Glutamatergic neuron (in vitro differentiated cells): ENCODE results near the gene RBBP7. TPM values are rescaled to one million over a fixed set of nuclear protein-coding genes. Genes with fewer than 3 reads are reported as not detected.
A peak's percentile ranks its signal among the peaks of the same experiment; 100 is the strongest.

Source experiments
- DNase-seq: peaks from one replicate; pipeline ENCODE4 v3.0.0; 2022
- H3K27ac Mint-ChIP-seq: one replicate; pipeline ENCODE4 v1.8.0; 2020; ENCODE audit warnings: mild to moderate bottlenecking, mixed read lengths, inconsistent platforms; ENCODE audit not compliant: unreplicated experiment
- H3K27me3 Mint-ChIP-seq: one replicate; pipeline ENCODE4 v1.8.0; 2020; ENCODE audit warnings: mild to moderate bottlenecking, moderate library complexity, mixed read lengths, inconsistent platforms; ENCODE audit not compliant: unreplicated experiment
- H3K36me3 Mint-ChIP-seq: one replicate; pipeline ENCODE4 v1.8.0; 2020; ENCODE audit warnings: mild to moderate bottlenecking, mixed read lengths, inconsistent platforms; ENCODE audit not compliant: unreplicated experiment
- H3K4me1 Mint-ChIP-seq: one replicate; pipeline ENCODE4 v1.8.0; 2020; ENCODE audit warnings: mild to moderate bottlenecking, low read depth, mixed read lengths, inconsistent platforms; ENCODE audit not compliant: unreplicated experiment
- H3K4me3 Mint-ChIP-seq: one replicate; pipeline ENCODE4 v1.8.0; 2020; ENCODE audit warnings: mild to moderate bottlenecking, mixed read lengths, inconsistent platforms; ENCODE audit not compliant: unreplicated experiment
- H3K9me3 Mint-ChIP-seq: one replicate; pipeline ENCODE4 v1.8.0; 2020; ENCODE audit warnings: mild to moderate bottlenecking, moderate library complexity, mixed read lengths, inconsistent platforms; ENCODE audit not compliant: unreplicated experiment
- CTCF ChIP-seq: fragments of 200-600 bp; sonication (generic); IDR thresholded peaks from one replicate; pipeline ENCODE4 v1.5.0; 2021; ENCODE audit not compliant: partially characterized antibody, unreplicated experiment
- total RNA-seq: library from RNA; stranded (reverse); fragmentation: NEBNext Ultra II Directional; extraction: Animal tissue kit (Norgen Biotek cat#: 25700); gene quantifications from one replicate; pipeline ENCODE4 v1.2.1, GENCODE V29; 2021; ENCODE audit not compliant: unreplicated experiment

The RBBP7 gene
- total RNA-seq, 1 donor from 2014 or later: 79.2 TPM

GRCh38 chrX:16883487-16883804 is 13.3 kb upstream of the RBBP7 start:
- no peaks in the 10 kb centered on the region for H3K4me1 Mint-ChIP-seq
- DNase-seq: no peak
- TF ChIP-seq CTCF: peak; percentile 8
- peaks cover 2% of the 10 kb centered on the region for H3K9me3 Mint-ChIP-seq
- H3K36me3 Mint-ChIP-seq: no peaks in the 10 kb centered on the region
- no peak overlapping the region for H3K4me3 Mint-ChIP-seq
- no peak overlapping the region for H3K27ac Mint-ChIP-seq
- no peaks in the 10 kb centered on the region for H3K27me3 Mint-ChIP-seq

GRCh38 chrX:16882702-16883486 is 12.7 kb upstream of the RBBP7 start:
- Mint-ChIP-seq H3K27ac (peak overlapping the region; percentile 73), H3K4me3 (peak overlapping the region; percentile 82), H3K9me3 (peaks cover 2% of the 10 kb centered on the region), H3K36me3 (no peaks in the 10 kb centered on the region), H3K4me1 (no peaks in the 10 kb centered on the region), H3K27me3 (no peaks in the 10 kb centered on the region)
- peak; percentile 67 for TF ChIP-seq CTCF
- DNase-seq: peak; percentile 73

- Mint-ChIP-seq H3K4me3 (peak overlapping the region; percentile 49), H3K27ac (no peak overlapping the region), H3K27me3 (no peaks in the 10 kb centered on the region), H3K9me3 (peaks cover 2% of the 10 kb centered on the region), H3K4me1 (no peaks in the 10 kb centered on the region), H3K36me3 (no peaks in the 10 kb centered on the region)
- TF ChIP-seq CTCF: no peak
- DNase-seq: no peak
Measured at GRCh38 chrX:16882169-16882568, 12.0 kb upstream of the RBBP7 start.

GRCh38 chrX:16876696-16877095 is 6.5 kb upstream of the RBBP7 start:
- DNase-seq: no peak
- H3K9me3 Mint-ChIP-seq: no peaks in the 10 kb centered on the region
- no peak overlapping the region for H3K27ac Mint-ChIP-seq
- no peaks in the 10 kb centered on the region for H3K27me3 Mint-ChIP-seq
- no peak for TF ChIP-seq CTCF
- H3K4me1 Mint-ChIP-seq: peaks cover under 1% of the 10 kb centered on the region
- no peaks in the 10 kb centered on the region for H3K36me3 Mint-ChIP-seq
- H3K4me3 Mint-ChIP-seq: no peak overlapping the region

- DNase-seq: no peak
- H3K9me3 Mint-ChIP-seq: no peaks in the 10 kb centered on the region
- H3K27ac Mint-ChIP-seq: no peak overlapping the region
- H3K4me3 Mint-ChIP-seq: no peak overlapping the region
- H3K27me3 Mint-ChIP-seq: peaks cover 3% of the 10 kb centered on the region
- H3K36me3 Mint-ChIP-seq: no peaks in the 10 kb centered on the region
- no peak for TF ChIP-seq CTCF
- H3K4me1 Mint-ChIP-seq: peaks cover 4% of the 10 kb centered on the region
Measured at GRCh38 chrX:16874458-16875095, 4.4 kb upstream of the RBBP7 start.
